Measurements from ENCODE around the gene SLC38A9.

Gene SLC38A9

DNA sequence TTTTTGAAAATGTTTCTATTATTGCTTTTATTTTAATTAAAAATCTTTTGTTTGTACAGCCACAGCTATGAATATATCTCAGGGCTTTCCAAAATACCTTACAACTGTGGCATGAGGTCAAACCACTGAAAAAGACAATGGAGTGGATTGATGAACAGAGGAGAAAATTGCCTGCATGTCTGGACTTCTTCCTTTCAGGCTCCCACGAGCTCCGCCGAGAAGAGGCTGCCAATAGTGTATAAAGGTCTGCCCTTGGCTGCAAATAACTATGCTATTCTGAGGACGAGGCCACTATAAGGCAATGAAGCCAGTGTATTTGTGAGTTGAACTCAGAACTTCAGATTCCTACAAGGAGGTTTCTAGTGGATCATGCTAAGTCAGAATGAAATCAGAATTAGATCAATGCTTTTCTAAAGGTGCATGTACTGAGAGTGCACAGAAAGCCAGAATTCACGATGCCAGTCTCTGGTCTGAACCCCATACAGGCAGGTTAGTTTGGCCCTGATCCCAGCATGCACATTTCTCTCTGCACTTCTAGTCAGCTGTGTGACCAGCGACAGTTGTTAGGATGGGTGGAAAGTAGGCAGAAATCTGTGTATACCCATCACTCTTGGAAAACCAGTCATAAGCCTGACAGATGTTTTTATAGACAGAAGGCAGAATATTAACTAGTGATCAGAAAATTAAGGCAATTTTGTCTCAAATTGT is 134.6 kb downstream of the SLC38A9 start:
- DNase-seq, result no peak

DNA sequence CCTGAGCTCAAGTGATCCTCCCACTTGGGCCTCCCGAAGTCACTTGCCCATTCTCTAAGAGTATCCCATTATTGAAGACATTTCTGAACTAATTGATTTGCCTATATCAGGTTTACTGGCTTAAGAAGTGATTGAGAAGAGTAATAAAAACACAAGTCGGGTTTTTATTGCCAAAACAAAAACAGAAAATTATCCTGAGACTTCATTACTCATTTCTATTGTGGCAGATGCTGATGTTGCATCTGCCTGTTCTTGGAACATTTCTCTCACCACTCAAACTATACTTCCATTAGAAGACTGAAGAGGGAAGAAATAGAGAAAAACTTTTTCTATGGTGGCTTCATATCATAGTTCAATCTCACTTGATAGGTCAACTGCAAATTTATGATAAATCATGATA is 135.5 kb downstream of the SLC38A9 start:
- no peak for DNase-seq

All from activated CD4-positive, alpha-beta T cell treated with anti-CD3 and anti-CD28 coated beads, Interleukin-2, amount 50 U/mL, for 48 hours (primary cell).